GM13976 (cell line): ENCODE measurements around the gene NSMF.

Source experiments
- DNase-seq: peaks from one replicate; pipeline ENCODE4 v3.0.0; 2012; ENCODE audit warnings: low spot score
- CTCF ChIP-seq: IDR thresholded peaks from 2 replicates; pipeline ENCODE4 v1.5.1; 2012; ENCODE audit warnings: borderline replicate concordance, mild to moderate bottlenecking; ENCODE audit not compliant: insufficient read depth; ENCODE audit errors: extremely low read depth, missing control alignments, control extremely low read depth
- in situ Hi-C: fragments of 300-500 bp; cut with MboI; formaldehyde crosslinking; loops from one replicate; pipeline ENCODE4 v1.12.0; 2022; ENCODE audit warnings: low sequenced_read_pairs, mixed read lengths, inconsistent platforms; ENCODE audit not compliant: unreplicated experiment

The NSMF gene

DNA sequence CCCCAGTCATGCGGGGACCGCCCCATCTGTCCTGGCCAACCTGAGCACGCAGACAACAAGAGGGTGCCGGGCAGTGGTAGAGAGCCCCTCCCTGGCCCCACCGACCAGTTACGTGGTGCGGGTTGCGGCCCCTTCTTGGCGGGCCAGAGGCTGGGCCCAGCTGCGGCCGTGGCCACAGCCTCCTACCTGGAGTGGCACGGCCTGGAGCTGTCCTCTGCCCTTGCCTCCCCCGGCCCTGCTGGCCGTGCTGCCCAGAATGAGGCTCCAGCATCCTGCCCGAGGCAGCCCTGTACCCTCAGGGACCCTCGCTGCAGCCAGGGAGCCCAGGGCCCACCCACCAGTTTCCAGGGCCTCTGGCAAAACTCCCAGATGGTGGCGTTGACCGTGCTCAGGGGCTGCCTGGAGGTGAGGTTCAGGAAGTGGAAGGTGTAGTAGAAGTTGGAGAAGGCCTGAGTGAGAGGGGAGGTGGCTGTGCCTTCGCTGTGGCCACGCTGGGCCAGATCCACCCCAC lies 23.7 kb downstream of the NSMF start:
- in situ Hi-C loops: no loop called here
- no peak for DNase-seq
- TF ChIP-seq CTCF: no peak

DNA sequence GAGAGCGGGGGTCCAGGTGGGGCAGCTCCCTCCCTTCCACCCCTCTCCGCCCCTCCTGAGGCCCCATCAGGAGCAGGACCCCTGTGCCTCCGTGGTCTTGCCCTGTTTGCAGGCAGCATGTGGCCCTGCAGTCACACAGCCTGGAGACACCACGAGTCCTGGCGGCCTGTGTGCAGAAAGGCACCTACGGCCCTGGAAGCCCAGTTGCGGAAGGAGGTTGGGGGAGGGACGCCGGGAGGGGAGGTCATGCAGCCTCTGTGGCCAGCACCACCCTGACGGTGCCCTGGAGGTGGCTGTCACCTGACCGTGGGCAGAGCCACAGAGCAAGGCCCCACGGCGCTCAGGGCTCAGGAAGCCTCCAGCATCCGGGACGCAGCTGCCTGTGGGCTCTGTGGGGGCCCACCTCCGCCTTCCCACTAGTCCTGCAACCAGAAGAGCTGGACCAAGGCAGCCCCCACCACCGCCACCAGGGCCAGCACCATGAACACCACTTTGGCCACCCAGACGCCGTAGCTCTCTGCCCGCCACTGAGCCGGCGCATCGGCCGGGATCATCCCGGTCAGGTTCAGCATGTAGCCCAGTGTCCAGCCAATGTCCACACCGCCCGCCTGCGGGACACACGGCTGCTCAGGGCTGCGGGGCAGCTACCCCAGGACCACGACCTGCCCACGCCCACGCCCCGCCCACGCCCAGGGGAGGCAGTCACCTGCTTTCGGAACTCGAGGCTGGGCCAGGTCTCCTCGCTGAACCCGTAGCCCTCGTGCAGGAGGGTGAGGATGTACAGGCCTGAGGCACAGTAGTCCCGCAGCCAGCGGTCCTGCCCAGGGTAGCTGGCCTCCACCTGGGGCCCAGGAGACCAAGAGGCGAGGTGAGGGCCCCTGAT lies 24.4 kb downstream of the NSMF start:
- TF ChIP-seq CTCF: no peak
- no peak for DNase-seq
- in situ Hi-C loops: no loop called here

- DNase-seq: no peak
- in situ Hi-C loops: no loop called here
- no peak for TF ChIP-seq CTCF
Observed at GRCh38 chr9:137433916-137434431, 25.2 kb downstream of the NSMF start.

DNA sequence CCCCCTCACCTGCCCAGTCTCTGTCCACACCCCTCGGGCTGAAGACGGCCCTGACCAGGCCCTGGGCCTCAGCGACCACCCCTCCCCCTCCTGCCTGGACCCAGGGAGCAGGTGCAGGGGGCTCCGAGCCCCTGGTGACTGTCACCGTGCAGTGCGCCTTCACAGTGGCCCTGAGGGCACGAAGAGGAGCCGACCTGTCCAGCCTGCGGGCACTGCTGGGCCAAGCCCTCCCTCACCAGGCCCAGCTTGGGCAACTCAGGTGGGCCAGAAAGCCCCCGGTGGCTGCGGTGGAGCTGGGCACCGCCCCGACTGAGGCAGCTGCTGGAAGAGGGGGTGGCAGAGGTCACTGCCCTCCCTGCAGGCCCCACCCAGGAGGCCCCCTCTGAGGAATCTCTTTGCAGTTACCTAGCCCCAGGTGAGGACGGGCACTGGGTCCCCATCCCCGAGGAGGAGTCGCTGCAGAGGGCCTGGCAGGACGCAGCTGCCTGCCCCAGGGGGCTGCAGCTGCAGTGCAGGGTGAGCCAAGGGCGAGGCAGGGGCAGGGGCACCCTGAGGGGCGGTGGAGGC lies 25.7 kb downstream of the NSMF start:
- in situ Hi-C loops: no loop called here
- TF ChIP-seq CTCF: no peak
- no peak for DNase-seq

GRCh38 chr9:137432687-137433348 lies 26.3 kb downstream of the NSMF start:
- no peak for DNase-seq
- no peak for TF ChIP-seq CTCF
- in situ Hi-C loops: no loop called here

GRCh38 chr9:137431416-137431931 lies 27.7 kb downstream of the NSMF start:
- no peak for DNase-seq
- in situ Hi-C loops: no loop called here
- no peak for TF ChIP-seq CTCF
